Gastroesophageal sphincter (tissue), 3 donors: ENCODE measurements around the gene DNM3.

Experiments used
- EP300 ChIP-seq: sonication (generic); formaldehyde crosslinking; IDR thresholded peaks from one replicate; pipeline ENCODE4 v1.6.1; 2017; ENCODE audit warnings: antibody characterized with exemption, mild to moderate bottlenecking
- POLR2A ChIP-seq, 2 donors: fragments of 450-650 bp; IDR thresholded peaks; one replicate each; pipeline ENCODE4 v1.6.1; 2017; ENCODE audit warnings: antibody characterized with exemption in 2 of 2, mild to moderate bottlenecking in 2 of 2, moderate library complexity in 1 of 2
- POLR2AphosphoS5 ChIP-seq: sonication (generic); formaldehyde crosslinking; IDR thresholded peaks from one replicate; pipeline ENCODE4 v1.6.1; 2017; ENCODE audit warnings: antibody characterized with exemption
- TF ChIP-seq, protein P1 (sequence below), 4 experiments: fragments of 200-600 bp in 2 of 4; fragments of 450-650 bp in 2 of 4; sonication (generic) in 1 of 4; IDR thresholded peaks; one replicate each; pipeline ENCODE4 v1.5.1; 2017 to 2019; ENCODE audit warnings: antibody characterized with exemption in 4 of 4, mild to moderate bottlenecking in 2 of 4, moderate library complexity in 2 of 4

DNA sequence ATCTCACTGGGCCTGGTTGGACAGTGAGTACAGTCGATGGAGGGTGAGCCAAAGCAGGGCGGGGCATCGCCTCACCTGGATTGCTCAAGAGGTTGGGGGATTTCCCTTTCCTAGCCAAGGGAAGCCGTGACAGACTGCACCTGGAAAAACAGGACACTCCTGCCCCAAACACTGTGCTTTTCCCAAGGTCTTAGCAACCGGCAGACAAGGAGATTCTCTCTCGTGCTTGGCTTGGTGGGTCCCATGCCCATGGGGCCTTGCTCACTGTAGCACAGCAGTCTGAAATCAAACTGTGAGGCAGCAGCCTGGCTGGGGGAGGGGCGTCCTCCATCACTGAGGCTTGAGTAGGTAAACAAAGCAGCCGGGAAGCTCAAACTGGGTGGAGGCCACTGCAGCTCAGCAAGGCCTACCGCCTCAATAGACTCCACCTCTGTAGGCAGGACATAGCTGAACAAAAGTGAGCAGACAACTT is 590.5 kb downstream of the DNM3 start:
- TF ChIP-seq POLR2A (IDR thresholded peaks at IDR 0.05): no peak
- TF ChIP-seq, protein P1, sequence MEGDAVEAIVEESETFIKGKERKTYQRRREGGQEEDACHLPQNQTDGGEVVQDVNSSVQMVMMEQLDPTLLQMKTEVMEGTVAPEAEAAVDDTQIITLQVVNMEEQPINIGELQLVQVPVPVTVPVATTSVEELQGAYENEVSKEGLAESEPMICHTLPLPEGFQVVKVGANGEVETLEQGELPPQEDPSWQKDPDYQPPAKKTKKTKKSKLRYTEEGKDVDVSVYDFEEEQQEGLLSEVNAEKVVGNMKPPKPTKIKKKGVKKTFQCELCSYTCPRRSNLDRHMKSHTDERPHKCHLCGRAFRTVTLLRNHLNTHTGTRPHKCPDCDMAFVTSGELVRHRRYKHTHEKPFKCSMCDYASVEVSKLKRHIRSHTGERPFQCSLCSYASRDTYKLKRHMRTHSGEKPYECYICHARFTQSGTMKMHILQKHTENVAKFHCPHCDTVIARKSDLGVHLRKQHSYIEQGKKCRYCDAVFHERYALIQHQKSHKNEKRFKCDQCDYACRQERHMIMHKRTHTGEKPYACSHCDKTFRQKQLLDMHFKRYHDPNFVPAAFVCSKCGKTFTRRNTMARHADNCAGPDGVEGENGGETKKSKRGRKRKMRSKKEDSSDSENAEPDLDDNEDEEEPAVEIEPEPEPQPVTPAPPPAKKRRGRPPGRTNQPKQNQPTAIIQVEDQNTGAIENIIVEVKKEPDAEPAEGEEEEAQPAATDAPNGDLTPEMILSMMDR (IDR thresholded peaks at IDR 0.05): no peak
- no peak for TF ChIP-seq EP300
- TF ChIP-seq POLR2AphosphoS5: no peak
